H9 (cell line): ENCODE data around the gene HIPK2. TPM values are rescaled to one million over a fixed set of nuclear protein-coding genes. Genes with fewer than 3 reads are reported as not detected.

Source experiments
- DNase-seq: peaks from one replicate; pipeline ENCODE4 v3.0.0-alpha.2; 2017
- H2AFZ ChIP-seq: one replicate; pipeline ENCODE4 v1.6.1; 2013; ENCODE audit warnings: mild to moderate bottlenecking, low read length, control low read depth, moderate library complexity
- H2AK5ac ChIP-seq: 2 replicates; pipeline ENCODE4 v1.6.1; 2013; ENCODE audit warnings: low read length, control low read depth, mixed read lengths; ENCODE audit not compliant: insufficient read length
- H2BK120ac ChIP-seq: one replicate; pipeline ENCODE4 v1.6.1; 2013; ENCODE audit warnings: low read depth, mild to moderate bottlenecking, low read length, control low read depth, inconsistent platforms; ENCODE audit not compliant: poor library complexity, severe bottlenecking
- H2BK12ac ChIP-seq: 2 replicates; pipeline ENCODE4 v1.6.1; 2013; ENCODE audit warnings: low read length, control low read depth, mixed read lengths, low read depth; ENCODE audit not compliant: insufficient read length
- H2BK15ac ChIP-seq: 2 replicates; pipeline ENCODE4 v1.6.1; 2013; ENCODE audit warnings: low read depth, low read length, control low read depth
- H2BK20ac ChIP-seq: one replicate; pipeline ENCODE4 v1.6.1; 2013; ENCODE audit warnings: low read depth, mild to moderate bottlenecking, low read length, control low read depth, inconsistent platforms; ENCODE audit not compliant: poor library complexity, severe bottlenecking
- H2BK5ac ChIP-seq: 2 replicates; pipeline ENCODE4 v1.6.1; 2013; ENCODE audit warnings: low read length, control low read depth, mixed read lengths; ENCODE audit not compliant: insufficient read length
- H3K14ac ChIP-seq: 2 replicates; pipeline ENCODE4 v1.6.1; 2013; ENCODE audit warnings: low read length, control low read depth; ENCODE audit not compliant: insufficient read depth
- H3K18ac ChIP-seq: 2 replicates; pipeline ENCODE4 v1.6.1; 2013; ENCODE audit warnings: low read depth, mild to moderate bottlenecking, mixed read lengths, low read length, control low read depth; ENCODE audit not compliant: insufficient read length
- H3K23ac ChIP-seq: 2 replicates; pipeline ENCODE4 v1.6.1; 2013; ENCODE audit warnings: low read length, control low read depth, mixed read lengths, low read depth; ENCODE audit not compliant: insufficient read length
- H3K23me2 ChIP-seq: 2 replicates; pipeline ENCODE4 v1.6.1; 2013; ENCODE audit warnings: low read depth, mild to moderate bottlenecking, mixed read lengths, low read length, control low read depth; ENCODE audit not compliant: insufficient read length, poor library complexity, severe bottlenecking
- H3K27ac ChIP-seq: 2 replicates; pipeline ENCODE4 v1.5.1; 2013; ENCODE audit warnings: low read length, control low read depth, mixed read lengths, low read depth; ENCODE audit not compliant: insufficient read length
- H3K27me3 ChIP-seq: 2 replicates; pipeline ENCODE4 v1.6.1; 2013; ENCODE audit warnings: low read length, control low read depth, inconsistent platforms; ENCODE audit not compliant: insufficient read depth
- H3K4ac ChIP-seq: 2 replicates; pipeline ENCODE4 v1.6.1; 2013; ENCODE audit warnings: low read depth, mild to moderate bottlenecking, control low read depth, inconsistent platforms, low read length, moderate library complexity
- H3K4me1 ChIP-seq: 2 replicates; pipeline ENCODE4 v1.6.1; 2013; ENCODE audit warnings: low read length, control low read depth, inconsistent platforms; ENCODE audit not compliant: insufficient read depth
- H3K4me2 ChIP-seq: 2 replicates; pipeline ENCODE4 v1.6.1; 2013; ENCODE audit warnings: low read length, control low read depth, mixed read lengths; ENCODE audit not compliant: insufficient read length, insufficient read depth
- H3K56ac ChIP-seq: 2 replicates; pipeline ENCODE4 v1.6.1; 2013; ENCODE audit warnings: low read depth, mild to moderate bottlenecking, mixed read lengths, low read length, control low read depth; ENCODE audit not compliant: insufficient read length
- H3K79me1 ChIP-seq: 2 replicates; pipeline ENCODE4 v1.6.1; 2013; ENCODE audit warnings: low read depth, mild to moderate bottlenecking, moderate library complexity, low read length, control low read depth, inconsistent platforms; ENCODE audit not compliant: insufficient read depth, poor library complexity, severe bottlenecking
- H3K79me2 ChIP-seq: 2 replicates; pipeline ENCODE4 v1.6.1; 2013; ENCODE audit warnings: low read length, control low read depth, inconsistent platforms; ENCODE audit not compliant: insufficient read depth
- H3K9ac ChIP-seq: 2 replicates; pipeline ENCODE4 v1.6.1; 2013; ENCODE audit warnings: low read length, control low read depth, mixed read lengths; ENCODE audit not compliant: insufficient read length; ENCODE audit errors: extremely low read depth
- H3K9me3 ChIP-seq: one replicate; pipeline ENCODE4 v1.6.1; 2013; ENCODE audit warnings: low read depth, low read length, inconsistent platforms; ENCODE audit not compliant: control insufficient read depth
- H3T11ph ChIP-seq: one replicate; pipeline ENCODE4 v1.6.1; 2013; ENCODE audit warnings: mild to moderate bottlenecking, low read length, control low read depth, inconsistent platforms
- H4K20me1 ChIP-seq: one replicate; pipeline ENCODE4 v1.6.1; 2013; ENCODE audit not compliant: control insufficient read depth, insufficient read length, insufficient read depth
- H4K5ac ChIP-seq: 2 replicates; pipeline ENCODE4 v1.6.1; 2013; ENCODE audit warnings: low read depth, mild to moderate bottlenecking, mixed read lengths, low read length, control low read depth; ENCODE audit not compliant: insufficient read length
- H4K8ac ChIP-seq: replicated peaks from 2 replicates; pipeline ENCODE4 v1.6.1; 2013; ENCODE audit warnings: low read length, control low read depth, mixed read lengths, low read depth; ENCODE audit not compliant: insufficient read length
- H4K91ac ChIP-seq: 2 replicates; pipeline ENCODE4 v1.6.1; 2013; ENCODE audit warnings: low read depth, mild to moderate bottlenecking, moderate library complexity, mixed read lengths, low read length, control low read depth; ENCODE audit not compliant: insufficient read length
- H3K27ac Mint-ChIP-seq, 3 experiments: 2 replicates in 2 of 3; 3 replicates in 1 of 3; pipeline ENCODE4 v1.8.0; 2020 to 2021; ENCODE audit warnings: mixed read lengths in 3 of 3, mild to moderate bottlenecking in 1 of 3, moderate library complexity in 1 of 3
- H3K27me3 Mint-ChIP-seq: 2 replicates; pipeline ENCODE4 v1.8.0; 2021; ENCODE audit warnings: low read depth, mild to moderate bottlenecking, moderate library complexity, mixed read lengths
- H3K36me3 Mint-ChIP-seq, 3 experiments: 2 replicates in 2 of 3; 3 replicates in 1 of 3; pipeline ENCODE4 v1.8.0; 2020 to 2021; ENCODE audit warnings: low read depth in 3 of 3, mixed read lengths in 3 of 3; ENCODE audit not compliant: insufficient read depth in 1 of 3
- H3K4me1 Mint-ChIP-seq, 2 experiments: 2 replicates each; pipeline ENCODE4 v1.8.0; 2020; ENCODE audit warnings: mixed read lengths in 2 of 2
- H3K4me3 Mint-ChIP-seq, 2 experiments: 2 replicates in 1 of 2; 3 replicates in 1 of 2; pipeline ENCODE4 v1.8.0; 2020 to 2021; ENCODE audit warnings: mild to moderate bottlenecking in 2 of 2, mixed read lengths in 2 of 2, moderate library complexity in 1 of 2
- H3K9me3 Mint-ChIP-seq, 2 experiments: 2 replicates in 1 of 2; 3 replicates in 1 of 2; pipeline ENCODE4 v1.8.0; 2020; ENCODE audit warnings: mild to moderate bottlenecking in 2 of 2, mixed read lengths in 2 of 2, moderate library complexity in 1 of 2
- WGBS: extraction: QIAGEN DNeasy Blood & Tissue Kit; methylation state at CpG from one replicate; pipeline ENCODE4 v1.1.7; 2013; ENCODE audit warnings: missing lambda C conversion rate, low lambda C conversion rate, mixed read lengths; ENCODE audit not compliant: insufficient read length; ENCODE audit errors: extremely low coverage; 5-methylcytosine and 5-hydroxymethylcytosine counted together
- total RNA-seq: library from RNA; stranded (reverse); gene quantifications from 2 replicates; pipeline ENCODE4 v1.2.1, GENCODE V29; 2021
- TF ChIP-seq, protein P1 (sequence below): fragments of 200-600 bp; sonication (generic); conservative IDR thresholded peaks from 3 replicates; pipeline ENCODE4 v1.8.0; 2021; ENCODE audit warnings: antibody characterized with exemption, mild to moderate bottlenecking

The HIPK2 gene
- total RNA-seq, 1 experiment from 2014 or later = 21.9 TPM

DNA sequence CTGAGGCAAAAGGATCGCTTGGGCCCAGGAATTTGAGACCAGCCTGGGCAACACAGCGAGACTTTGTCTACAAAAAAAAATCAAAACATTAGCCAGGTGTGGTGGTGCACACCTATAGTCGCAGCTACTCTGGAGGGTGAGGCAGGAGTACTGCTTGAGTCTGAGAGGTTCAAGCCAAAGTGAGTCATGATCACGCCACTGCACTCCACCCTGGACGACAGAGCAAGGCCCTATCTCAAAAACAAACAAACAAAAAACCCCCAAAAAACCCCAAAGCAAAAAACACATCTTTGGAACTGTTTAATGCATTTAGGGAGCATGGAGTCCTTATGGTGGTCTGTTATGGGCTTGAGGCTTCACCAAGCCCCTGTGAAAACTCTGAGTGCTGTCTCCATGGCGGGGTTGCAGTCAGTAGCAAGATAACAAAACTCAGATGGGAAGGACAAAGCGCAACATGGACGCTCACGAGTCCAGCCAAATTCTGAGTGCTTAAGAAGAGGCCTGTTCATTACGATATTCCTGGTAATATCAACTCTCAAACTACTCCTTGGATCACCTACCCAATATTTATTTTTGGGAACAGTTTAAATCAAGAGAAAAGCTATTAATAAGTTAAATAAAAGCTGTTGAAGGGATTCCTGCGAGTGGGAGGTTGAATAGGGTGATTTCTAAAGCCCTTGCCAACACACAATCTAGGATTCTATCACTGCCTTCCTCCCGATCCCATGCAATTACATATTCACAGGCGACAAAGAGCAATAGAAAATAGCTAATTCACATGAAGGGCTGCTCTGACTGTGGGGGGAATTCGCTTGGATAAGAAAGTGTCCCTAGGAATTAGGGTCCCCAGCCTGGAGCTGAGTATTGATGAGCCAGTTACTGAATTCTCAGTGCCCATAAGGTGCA lies 123.3 kb downstream of the HIPK2 start:
- Histone ChIP-seq H4K8ac (no peak overlapping the region), H3K14ac (no peak overlapping the region), H3K9ac (no peak overlapping the region), H3K4me1 (peaks cover 4% of the 10 kb centered on the region; the same call in 1 of the 2 replicates), H3K18ac (no peak overlapping the region), H2AFZ (no peak overlapping the region), H4K5ac (no peak overlapping the region), H3K23me2 (no peaks in the 10 kb centered on the region), H3K27ac (no peak overlapping the region), H2BK120ac (no peak overlapping the region), H3K4me2 (no peak overlapping the region), H2BK20ac (no peak overlapping the region), H3K23ac (no peak overlapping the region), H3K4ac (no peak overlapping the region), H4K20me1 (no peaks in the 10 kb centered on the region), H3K56ac (no peak overlapping the region), H3K27me3 (no peaks in the 10 kb centered on the region), H3K79me1 (no peaks in the 10 kb centered on the region), H2BK15ac (no peak overlapping the region), H2AK5ac (no peak overlapping the region), H3K9me3 (no peaks in the 10 kb centered on the region), H2BK12ac (no peak overlapping the region), H2BK5ac (no peak overlapping the region), H4K91ac (no peak overlapping the region), H3K79me2 (no peaks in the 10 kb centered on the region), H3T11ph (no peak overlapping the region)
- no peak for DNase-seq
- H3K27ac Mint-ChIP-seq = no peak overlapping the region
- H3K36me3 Mint-ChIP-seq = no peaks in the 10 kb centered on the region
- H3K4me1 Mint-ChIP-seq = peaks cover 22 to 29% of the 10 kb centered on the region in 2 experiments
- H3K4me3 Mint-ChIP-seq = no peak overlapping the region
- peaks cover 2% of the 10 kb centered on the region; the same call in 1 of the 2 replicates for H3K27me3 Mint-ChIP-seq
- TF ChIP-seq, protein P1, sequence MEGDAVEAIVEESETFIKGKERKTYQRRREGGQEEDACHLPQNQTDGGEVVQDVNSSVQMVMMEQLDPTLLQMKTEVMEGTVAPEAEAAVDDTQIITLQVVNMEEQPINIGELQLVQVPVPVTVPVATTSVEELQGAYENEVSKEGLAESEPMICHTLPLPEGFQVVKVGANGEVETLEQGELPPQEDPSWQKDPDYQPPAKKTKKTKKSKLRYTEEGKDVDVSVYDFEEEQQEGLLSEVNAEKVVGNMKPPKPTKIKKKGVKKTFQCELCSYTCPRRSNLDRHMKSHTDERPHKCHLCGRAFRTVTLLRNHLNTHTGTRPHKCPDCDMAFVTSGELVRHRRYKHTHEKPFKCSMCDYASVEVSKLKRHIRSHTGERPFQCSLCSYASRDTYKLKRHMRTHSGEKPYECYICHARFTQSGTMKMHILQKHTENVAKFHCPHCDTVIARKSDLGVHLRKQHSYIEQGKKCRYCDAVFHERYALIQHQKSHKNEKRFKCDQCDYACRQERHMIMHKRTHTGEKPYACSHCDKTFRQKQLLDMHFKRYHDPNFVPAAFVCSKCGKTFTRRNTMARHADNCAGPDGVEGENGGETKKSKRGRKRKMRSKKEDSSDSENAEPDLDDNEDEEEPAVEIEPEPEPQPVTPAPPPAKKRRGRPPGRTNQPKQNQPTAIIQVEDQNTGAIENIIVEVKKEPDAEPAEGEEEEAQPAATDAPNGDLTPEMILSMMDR = no peak
- H3K9me3 Mint-ChIP-seq = no peaks in the 10 kb centered on the region
- no CpG with 5 or more reads among the region's 14 CpGs for WGBS
